H9 (cell line): ENCODE results near the gene AKAP9. TPM values are rescaled to one million over a fixed set of nuclear protein-coding genes. Genes with fewer than 3 reads are reported as not detected.

Experiments used
- DNase-seq: peaks from one replicate; pipeline ENCODE4 v3.0.0-alpha.2; 2017
- H2AFZ ChIP-seq: one replicate; pipeline ENCODE4 v1.6.1; 2013; ENCODE audit warnings: mild to moderate bottlenecking, low read length, control low read depth, moderate library complexity
- H2AK5ac ChIP-seq: 2 replicates; pipeline ENCODE4 v1.6.1; 2013; ENCODE audit warnings: low read length, control low read depth, mixed read lengths; ENCODE audit not compliant: insufficient read length
- H2BK120ac ChIP-seq: one replicate; pipeline ENCODE4 v1.6.1; 2013; ENCODE audit warnings: low read depth, mild to moderate bottlenecking, low read length, control low read depth, inconsistent platforms; ENCODE audit not compliant: poor library complexity, severe bottlenecking
- H2BK12ac ChIP-seq: 2 replicates; pipeline ENCODE4 v1.6.1; 2013; ENCODE audit warnings: low read length, control low read depth, mixed read lengths, low read depth; ENCODE audit not compliant: insufficient read length
- H2BK15ac ChIP-seq: 2 replicates; pipeline ENCODE4 v1.6.1; 2013; ENCODE audit warnings: low read depth, low read length, control low read depth
- H2BK20ac ChIP-seq: one replicate; pipeline ENCODE4 v1.6.1; 2013; ENCODE audit warnings: low read depth, mild to moderate bottlenecking, low read length, control low read depth, inconsistent platforms; ENCODE audit not compliant: poor library complexity, severe bottlenecking
- H2BK5ac ChIP-seq: 2 replicates; pipeline ENCODE4 v1.6.1; 2013; ENCODE audit warnings: low read length, control low read depth, mixed read lengths; ENCODE audit not compliant: insufficient read length
- H3K14ac ChIP-seq: 2 replicates; pipeline ENCODE4 v1.6.1; 2013; ENCODE audit warnings: low read length, control low read depth; ENCODE audit not compliant: insufficient read depth
- H3K18ac ChIP-seq: 2 replicates; pipeline ENCODE4 v1.6.1; 2013; ENCODE audit warnings: low read depth, mild to moderate bottlenecking, mixed read lengths, low read length, control low read depth; ENCODE audit not compliant: insufficient read length
- H3K23ac ChIP-seq: 2 replicates; pipeline ENCODE4 v1.6.1; 2013; ENCODE audit warnings: low read length, control low read depth, mixed read lengths, low read depth; ENCODE audit not compliant: insufficient read length
- H3K23me2 ChIP-seq: 2 replicates; pipeline ENCODE4 v1.6.1; 2013; ENCODE audit warnings: low read depth, mild to moderate bottlenecking, mixed read lengths, low read length, control low read depth; ENCODE audit not compliant: insufficient read length, poor library complexity, severe bottlenecking
- H3K27ac ChIP-seq: 2 replicates; pipeline ENCODE4 v1.5.1; 2013; ENCODE audit warnings: low read length, control low read depth, mixed read lengths, low read depth; ENCODE audit not compliant: insufficient read length
- H3K27me3 ChIP-seq: 2 replicates; pipeline ENCODE4 v1.6.1; 2013; ENCODE audit warnings: low read length, control low read depth, inconsistent platforms; ENCODE audit not compliant: insufficient read depth
- H3K4ac ChIP-seq: 2 replicates; pipeline ENCODE4 v1.6.1; 2013; ENCODE audit warnings: low read depth, mild to moderate bottlenecking, control low read depth, inconsistent platforms, low read length, moderate library complexity
- H3K4me1 ChIP-seq: 2 replicates; pipeline ENCODE4 v1.6.1; 2013; ENCODE audit warnings: low read length, control low read depth, inconsistent platforms; ENCODE audit not compliant: insufficient read depth
- H3K4me2 ChIP-seq: 2 replicates; pipeline ENCODE4 v1.6.1; 2013; ENCODE audit warnings: low read length, control low read depth, mixed read lengths; ENCODE audit not compliant: insufficient read length, insufficient read depth
- H3K56ac ChIP-seq: 2 replicates; pipeline ENCODE4 v1.6.1; 2013; ENCODE audit warnings: low read depth, mild to moderate bottlenecking, mixed read lengths, low read length, control low read depth; ENCODE audit not compliant: insufficient read length
- H3K79me1 ChIP-seq: 2 replicates; pipeline ENCODE4 v1.6.1; 2013; ENCODE audit warnings: low read depth, mild to moderate bottlenecking, moderate library complexity, low read length, control low read depth, inconsistent platforms; ENCODE audit not compliant: insufficient read depth, poor library complexity, severe bottlenecking
- H3K79me2 ChIP-seq: 2 replicates; pipeline ENCODE4 v1.6.1; 2013; ENCODE audit warnings: low read length, control low read depth, inconsistent platforms; ENCODE audit not compliant: insufficient read depth
- H3K9ac ChIP-seq: 2 replicates; pipeline ENCODE4 v1.6.1; 2013; ENCODE audit warnings: low read length, control low read depth, mixed read lengths; ENCODE audit not compliant: insufficient read length; ENCODE audit errors: extremely low read depth
- H3K9me3 ChIP-seq: one replicate; pipeline ENCODE4 v1.6.1; 2013; ENCODE audit warnings: low read depth, low read length, inconsistent platforms; ENCODE audit not compliant: control insufficient read depth
- H3T11ph ChIP-seq: one replicate; pipeline ENCODE4 v1.6.1; 2013; ENCODE audit warnings: mild to moderate bottlenecking, low read length, control low read depth, inconsistent platforms
- H4K20me1 ChIP-seq: one replicate; pipeline ENCODE4 v1.6.1; 2013; ENCODE audit not compliant: control insufficient read depth, insufficient read length, insufficient read depth
- H4K5ac ChIP-seq: 2 replicates; pipeline ENCODE4 v1.6.1; 2013; ENCODE audit warnings: low read depth, mild to moderate bottlenecking, mixed read lengths, low read length, control low read depth; ENCODE audit not compliant: insufficient read length
- H4K8ac ChIP-seq: replicated peaks from 2 replicates; pipeline ENCODE4 v1.6.1; 2013; ENCODE audit warnings: low read length, control low read depth, mixed read lengths, low read depth; ENCODE audit not compliant: insufficient read length
- H4K91ac ChIP-seq: 2 replicates; pipeline ENCODE4 v1.6.1; 2013; ENCODE audit warnings: low read depth, mild to moderate bottlenecking, moderate library complexity, mixed read lengths, low read length, control low read depth; ENCODE audit not compliant: insufficient read length
- H3K27ac Mint-ChIP-seq, 3 experiments: 2 replicates in 2 of 3; 3 replicates in 1 of 3; pipeline ENCODE4 v1.8.0; 2020 to 2021; ENCODE audit warnings: mixed read lengths in 3 of 3, mild to moderate bottlenecking in 1 of 3, moderate library complexity in 1 of 3
- H3K27me3 Mint-ChIP-seq: 2 replicates; pipeline ENCODE4 v1.8.0; 2021; ENCODE audit warnings: low read depth, mild to moderate bottlenecking, moderate library complexity, mixed read lengths
- H3K36me3 Mint-ChIP-seq, 3 experiments: 2 replicates in 2 of 3; 3 replicates in 1 of 3; pipeline ENCODE4 v1.8.0; 2020 to 2021; ENCODE audit warnings: low read depth in 3 of 3, mixed read lengths in 3 of 3; ENCODE audit not compliant: insufficient read depth in 1 of 3
- H3K4me1 Mint-ChIP-seq, 2 experiments: 2 replicates each; pipeline ENCODE4 v1.8.0; 2020; ENCODE audit warnings: mixed read lengths in 2 of 2
- H3K4me3 Mint-ChIP-seq, 2 experiments: 2 replicates in 1 of 2; 3 replicates in 1 of 2; pipeline ENCODE4 v1.8.0; 2020 to 2021; ENCODE audit warnings: mild to moderate bottlenecking in 2 of 2, mixed read lengths in 2 of 2, moderate library complexity in 1 of 2
- H3K9me3 Mint-ChIP-seq, 2 experiments: 2 replicates in 1 of 2; 3 replicates in 1 of 2; pipeline ENCODE4 v1.8.0; 2020; ENCODE audit warnings: mild to moderate bottlenecking in 2 of 2, mixed read lengths in 2 of 2, moderate library complexity in 1 of 2
- WGBS: extraction: QIAGEN DNeasy Blood & Tissue Kit; methylation state at CpG from one replicate; pipeline ENCODE4 v1.1.7; 2013; ENCODE audit warnings: missing lambda C conversion rate, low lambda C conversion rate, mixed read lengths; ENCODE audit not compliant: insufficient read length; ENCODE audit errors: extremely low coverage; 5-methylcytosine and 5-hydroxymethylcytosine counted together
- total RNA-seq: library from RNA; stranded (reverse); gene quantifications from 2 replicates; pipeline ENCODE4 v1.2.1, GENCODE V29; 2021
- TF ChIP-seq, protein P1 (sequence below): fragments of 200-600 bp; sonication (generic); conservative IDR thresholded peaks from 3 replicates; pipeline ENCODE4 v1.8.0; 2021; ENCODE audit warnings: antibody characterized with exemption, mild to moderate bottlenecking

AKAP9 gene
- total RNA-seq, 1 experiment from 2014 or later, result 22.4 TPM

DNA sequence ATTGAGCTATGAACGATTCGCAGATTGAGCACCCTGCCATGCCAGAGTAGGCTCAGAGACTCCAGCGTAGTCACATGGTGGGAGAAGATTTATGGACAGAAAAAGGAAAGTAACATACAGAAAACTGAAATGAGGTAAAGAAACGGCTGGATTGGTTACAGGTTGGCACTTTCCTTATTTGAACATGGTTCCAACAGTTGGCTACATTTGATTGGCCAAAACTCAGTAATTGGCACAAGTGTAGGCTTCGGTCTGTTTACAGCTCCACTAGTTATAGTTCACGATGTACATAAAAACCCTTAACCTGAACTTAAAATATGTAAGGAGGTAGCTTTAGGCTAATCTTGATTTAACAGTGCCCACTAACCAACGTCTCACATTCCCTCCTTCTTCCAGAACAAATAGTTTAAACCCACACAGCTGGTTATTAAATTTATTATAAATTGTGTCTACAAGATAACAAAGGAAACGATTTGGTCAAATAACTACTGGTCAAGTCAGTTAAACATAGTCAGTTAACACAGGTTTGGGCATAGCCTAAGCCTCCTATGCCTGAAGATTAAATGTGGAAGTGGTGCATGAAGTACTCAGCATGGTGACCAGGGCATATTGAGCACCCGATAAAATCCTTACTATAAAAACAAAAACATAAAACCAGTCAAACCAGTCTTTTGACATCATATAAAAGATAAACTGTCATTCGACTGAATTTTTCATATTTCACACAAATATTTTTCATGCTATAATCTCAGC lies 42.2 kb upstream of the AKAP9 start:
- WGBS, result no CpG with 5 or more reads among the region's 10 CpGs
- H3K27ac Mint-ChIP-seq, result no peak overlapping the region; a peak in 1 of 7 replicates
- H3K79me2 ChIP-seq, result no peaks in the 10 kb centered on the region

More for the DNA sequence above, 42.2 kb upstream of the AKAP9 start:
- Histone ChIP-seq H2BK20ac (no peak overlapping the region), H3T11ph (no peak overlapping the region), H2AK5ac (no peak overlapping the region), H3K14ac (no peak overlapping the region), H3K79me1 (no peaks in the 10 kb centered on the region), H3K4ac (no peak overlapping the region), H3K23me2 (no peaks in the 10 kb centered on the region), H3K4me2 (no peak overlapping the region), H4K5ac (no peak overlapping the region), H3K4me1 (no peaks in the 10 kb centered on the region), H4K20me1 (no peaks in the 10 kb centered on the region), H4K91ac (no peak overlapping the region), H3K27ac (no peak overlapping the region), H2BK15ac (no peak overlapping the region), H3K9me3 (no peaks in the 10 kb centered on the region), H3K56ac (no peak overlapping the region), H3K27me3 (no peaks in the 10 kb centered on the region), H4K8ac (no peak overlapping the region), H2BK5ac (no peak overlapping the region), H2AFZ (no peak overlapping the region), H3K23ac (no peak overlapping the region), H3K18ac (no peak overlapping the region), H3K9ac (no peak overlapping the region), H2BK12ac (no peak overlapping the region), H2BK120ac (no peak overlapping the region)
- H3K4me3 Mint-ChIP-seq, result no peak overlapping the region
- TF ChIP-seq, protein P1, sequence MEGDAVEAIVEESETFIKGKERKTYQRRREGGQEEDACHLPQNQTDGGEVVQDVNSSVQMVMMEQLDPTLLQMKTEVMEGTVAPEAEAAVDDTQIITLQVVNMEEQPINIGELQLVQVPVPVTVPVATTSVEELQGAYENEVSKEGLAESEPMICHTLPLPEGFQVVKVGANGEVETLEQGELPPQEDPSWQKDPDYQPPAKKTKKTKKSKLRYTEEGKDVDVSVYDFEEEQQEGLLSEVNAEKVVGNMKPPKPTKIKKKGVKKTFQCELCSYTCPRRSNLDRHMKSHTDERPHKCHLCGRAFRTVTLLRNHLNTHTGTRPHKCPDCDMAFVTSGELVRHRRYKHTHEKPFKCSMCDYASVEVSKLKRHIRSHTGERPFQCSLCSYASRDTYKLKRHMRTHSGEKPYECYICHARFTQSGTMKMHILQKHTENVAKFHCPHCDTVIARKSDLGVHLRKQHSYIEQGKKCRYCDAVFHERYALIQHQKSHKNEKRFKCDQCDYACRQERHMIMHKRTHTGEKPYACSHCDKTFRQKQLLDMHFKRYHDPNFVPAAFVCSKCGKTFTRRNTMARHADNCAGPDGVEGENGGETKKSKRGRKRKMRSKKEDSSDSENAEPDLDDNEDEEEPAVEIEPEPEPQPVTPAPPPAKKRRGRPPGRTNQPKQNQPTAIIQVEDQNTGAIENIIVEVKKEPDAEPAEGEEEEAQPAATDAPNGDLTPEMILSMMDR, result no peak
- no peaks in the 10 kb centered on the region for H3K36me3 Mint-ChIP-seq
- no peak for DNase-seq
- H3K9me3 Mint-ChIP-seq, result no peaks in the 10 kb centered on the region; a peak in 1 of 5 replicates
- no peaks in the 10 kb centered on the region for H3K27me3 Mint-ChIP-seq
- peaks cover 3 to 9% of the 10 kb centered on the region in 2 experiments; a peak in 3 of 4 replicates for H3K4me1 Mint-ChIP-seq
